CD4-positive, alpha-beta T cell treated with Interferon alpha-2 for 1 hour (primary cell): Measurements from ENCODE around the gene DNAJB8.

ENCODE experiments used
- DNase-seq, 2 donors: peaks; one replicate each; pipeline ENCODE4 v3.0.0-alpha.2; 2020 to 2022

DNAJB8 gene

GRCh38 chr3:128463771-128464170, 2.9 kb downstream of the DNAJB8 start:
- DNase-seq, result no peak

GRCh38 chr3:128463354-128463753, 3.3 kb downstream of the DNAJB8 start:
- DNase-seq, result no peak

- DNase-seq, result no peak
These were observed 3.8 kb downstream of the DNAJB8 start for GRCh38 chr3:128462931-128463330.

- DNase-seq, result no peak
These were observed 4.3 kb downstream of the DNAJB8 start for GRCh38 chr3:128462341-128462910.

- DNase-seq, result no peak
These were observed 5.0 kb downstream of the DNAJB8 start for GRCh38 chr3:128461731-128462130.

- no peak for DNase-seq
These were observed 7.2 kb downstream of the DNAJB8 start for GRCh38 chr3:128459461-128459820.

- no peak for DNase-seq
These were observed 7.8 kb downstream of the DNAJB8 start for GRCh38 chr3:128458746-128459460.

GRCh38 chr3:128457937-128458336, 8.8 kb downstream of the DNAJB8 start:
- DNase-seq, result no peak

- DNase-seq, result no peak
These were observed 9.6 kb downstream of the DNAJB8 start for GRCh38 chr3:128456776-128457715.

- DNase-seq, result no peak
These were observed 10.6 kb downstream of the DNAJB8 start for GRCh38 chr3:128455786-128456748.

GRCh38 chr3:128455116-128455515, 11.6 kb downstream of the DNAJB8 start:
- DNase-seq, result no peak

- no peak for DNase-seq
These were observed 12.4 kb downstream of the DNAJB8 start for GRCh38 chr3:128454310-128454618.

- no peak for DNase-seq
These were observed 13.0 kb downstream of the DNAJB8 start for GRCh38 chr3:128453501-128454309.

GRCh38 chr3:128452678-128453275, 13.9 kb downstream of the DNAJB8 start:
- DNase-seq, result no peak

GRCh38 chr3:128452120-128452519, 14.6 kb downstream of the DNAJB8 start:
- DNase-seq, result no peak

GRCh38 chr3:128449111-128449638, 17.5 kb downstream of the DNAJB8 start:
- no peak for DNase-seq

- DNase-seq, result peak; percentile 24 to 59
These were observed 18.2 kb downstream of the DNAJB8 start for GRCh38 chr3:128448491-128448890.

GRCh38 chr3:128447561-128448013, 19.1 kb downstream of the DNAJB8 start:
- peak in 1 of 2 donors; percentile 16 for DNase-seq

GRCh38 chr3:128446821-128447220, 19.9 kb downstream of the DNAJB8 start:
- no peak for DNase-seq

- no peak for DNase-seq
These were observed 21.3 kb downstream of the DNAJB8 start for GRCh38 chr3:128445357-128445756.

GRCh38 chr3:128443771-128444170, 22.9 kb downstream of the DNAJB8 start:
- no peak for DNase-seq
